Testis (tissue), 3 donors: ENCODE measurements around the gene NDFIP1. TPM values are rescaled to one million over a fixed set of nuclear protein-coding genes. Genes with fewer than 3 reads are reported as not detected.

ENCODE experiments used
- DNase-seq: peaks from one replicate; pipeline ENCODE4 v3.0.0-alpha.2; 2019
- H3K27ac ChIP-seq, 2 donors: fragments of 200-600 bp; sonication (generic); one replicate each; pipeline ENCODE4 v1.5.1; 2019
- H3K27me3 ChIP-seq: fragments of 200-600 bp; sonication (generic); one replicate; pipeline ENCODE4 v1.5.1; 2019
- H3K36me3 ChIP-seq: fragments of 200-600 bp; sonication (generic); one replicate; pipeline ENCODE4 v1.5.1; 2017; ENCODE audit warnings: low read depth; ENCODE audit errors: missing control alignments
- H3K4me1 ChIP-seq: fragments of 200-600 bp; sonication (generic); one replicate; pipeline ENCODE4 v1.5.1; 2019
- H3K4me3 ChIP-seq, 2 donors: fragments of 200-600 bp; sonication (generic); one replicate each; pipeline ENCODE4 v1.5.1; 2017 to 2019
- H3K9me3 ChIP-seq: fragments of 200-600 bp; sonication (generic); one replicate; pipeline ENCODE4 v1.5.1; 2017
- CTCF ChIP-seq, 3 experiments: fragments of 450-650 bp in 2 of 3; fragments of 200-600 bp in 1 of 3; sonication (generic) in 1 of 3; IDR thresholded peaks; one replicate each; pipeline ENCODE4 v1.5.1; 2016 to 2019; ENCODE audit warnings: antibody characterized with exemption in 3 of 3, mild to moderate bottlenecking in 2 of 3, moderate library complexity in 1 of 3
- POLR2A ChIP-seq: fragments of 450-650 bp; IDR thresholded peaks from one replicate; pipeline ENCODE4 v1.6.1; 2017; ENCODE audit warnings: antibody characterized with exemption, mild to moderate bottlenecking, moderate library complexity
- WGBS, 2 donors: methylation state at CpG; one replicate each; pipeline ENCODE4 v1.1.5; 2018; 5-methylcytosine and 5-hydroxymethylcytosine counted together
- intact Hi-C: fragments of 100-400 bp; cut with DNase I; formaldehyde crosslinking; loops from one replicate; pipeline ENCODE4 v1.15.1; 2023; ENCODE audit warnings: low total_unique reads
- polyA plus RNA-seq: library from polyadenylated mRNA; stranded (reverse); fragments of 350-450 nt; fragmentation: Illumina TruSeq; extraction: RNeasy Lipid Tissue Mini Kit (QIAGEN cat#74804); gene quantifications from one replicate; pipeline ENCODE4 v1.2.3, GENCODE V29; 2014; ENCODE audit warnings: low read depth, low replicate concordance; ENCODE audit not compliant: insufficient read depth
- total RNA-seq, 2 donors: library from RNA; depleted of rRNA; stranded (reverse); fragments of >200 nt; gene quantifications; one replicate each; pipeline ENCODE4 v1.2.3, GENCODE V29; 2016

Gene NDFIP1
- total and polyA plus RNA-seq, 3 donors from 2014 or later: 88.7 to 319 (median 292) TPM

- DNase-seq: no peak
- TF ChIP-seq CTCF (IDR thresholded peaks at IDR 0.05): no peak
- TF ChIP-seq POLR2A: no peak
- WGBS, 2 donors: 43 to 64% methylated on average over 6 of the region's 6 CpGs
These were observed 91.8 kb downstream of the NDFIP1 start for GRCh38 chr5:142200387-142200786.

GRCh38 chr5:142201471-142201887 lies 92.9 kb downstream of the NDFIP1 start:
- H3K9me3 ChIP-seq: no peaks in the 10 kb centered on the region
- intact Hi-C loops: no loop called here
- no peak for DNase-seq
- H3K4me1 ChIP-seq: no peaks in the 10 kb centered on the region
- TF ChIP-seq POLR2A (no peak), CTCF (IDR thresholded peaks at IDR 0.05) (no peak)
- H3K4me3 ChIP-seq: no peak overlapping the region
- 87 to 89% methylated on average over 3 of the region's 3 CpGs for WGBS, 2 donors
- H3K27me3 ChIP-seq: no peaks in the 10 kb centered on the region
- no peak overlapping the region for H3K27ac ChIP-seq
- no peaks in the 10 kb centered on the region for H3K36me3 ChIP-seq

More at GRCh38 chr5:142200387-142200786, 91.8 kb downstream of the NDFIP1 start:
- no peaks in the 10 kb centered on the region for H3K4me1 ChIP-seq
- no peak overlapping the region for H3K4me3 ChIP-seq
- H3K9me3 ChIP-seq: no peaks in the 10 kb centered on the region
- H3K27me3 ChIP-seq: no peaks in the 10 kb centered on the region
- no peak overlapping the region for H3K27ac ChIP-seq
- no peaks in the 10 kb centered on the region for H3K36me3 ChIP-seq
- intact Hi-C loops: no loop called here

DNA sequence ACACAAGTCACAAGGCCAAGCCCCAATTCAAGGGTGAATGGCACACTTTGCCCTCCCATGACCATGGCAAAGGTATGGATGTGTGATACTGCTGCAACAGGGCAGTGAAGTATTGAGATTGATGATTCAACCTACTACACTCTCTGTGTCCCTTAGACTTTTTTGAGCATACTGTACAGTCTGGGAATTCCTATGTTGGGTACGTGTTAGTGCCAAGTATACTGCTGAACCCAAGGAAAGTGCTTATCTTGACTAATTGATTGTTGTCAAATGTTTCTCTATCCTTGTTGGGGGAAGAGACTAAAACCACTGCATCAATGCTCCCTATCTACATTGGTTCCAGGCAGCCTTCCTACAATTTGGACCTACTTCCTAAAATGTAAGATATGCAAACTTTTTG lies 93.7 kb downstream of the NDFIP1 start:
- 75 to 83% methylated on average over 1 of the region's 1 CpG for WGBS, 2 donors
- Histone ChIP-seq H3K36me3 (no peaks in the 10 kb centered on the region), H3K9me3 (no peaks in the 10 kb centered on the region), H3K27ac (no peak overlapping the region), H3K27me3 (no peaks in the 10 kb centered on the region), H3K4me3 (no peak overlapping the region), H3K4me1 (no peaks in the 10 kb centered on the region)
- no peak for DNase-seq
- intact Hi-C loops: no loop called here
- no peak for TF ChIP-seq CTCF (IDR thresholded peaks at IDR 0.05)
- no peak for TF ChIP-seq POLR2A

Other genes starting within 250 kb of the NDFIP1 start
- 10 to 100 TPM in 1 of 2 donors, 1 to 10 TPM in 1; 9.6 to 10.6 TPM for gene PCDH1, start 230.4 kb upstream of the NDFIP1 start, total RNA-seq
- 5.6 TPM for gene PCDH1, start 230.4 kb upstream of the NDFIP1 start, polyA plus RNA-seq
- gene DELE1, start 184.9 kb upstream of the NDFIP1 start, total RNA-seq: 10 to 100 TPM; 69.9 to 75.8 TPM
- gene DELE1, start 184.9 kb upstream of the NDFIP1 start, polyA plus RNA-seq: 51.2 TPM
- gene PCDH12, start 150.6 kb upstream of the NDFIP1 start, total RNA-seq: 1 to 10 TPM in 1 of 2 donors, under 1 TPM in 1; 0.31 to 2.0 TPM
- gene PCDH12, start 150.6 kb upstream of the NDFIP1 start, polyA plus RNA-seq: 1.6 TPM
- gene RNF14, start 139.7 kb upstream of the NDFIP1 start, total RNA-seq: 100 to 1,000 TPM in 1 of 2 donors, 10 to 100 TPM in 1; 98.8 to 101 TPM
- gene RNF14, start 139.7 kb upstream of the NDFIP1 start, polyA plus RNA-seq: 149 TPM
- gene GNPDA1, start 95.8 kb upstream of the NDFIP1 start, total RNA-seq: 10 to 100 TPM; 32.9 to 49.4 TPM
- gene GNPDA1, start 95.8 kb upstream of the NDFIP1 start, polyA plus RNA-seq: 53.4 TPM
- 1 to 10 TPM; 5.3 to 7.2 TPM for gene SPRY4, start 216.2 kb downstream of the NDFIP1 start, total RNA-seq
- 3.8 TPM for gene SPRY4, start 216.2 kb downstream of the NDFIP1 start, polyA plus RNA-seq